Measurements from ENCODE around the gene SFSWAP.

DNA sequence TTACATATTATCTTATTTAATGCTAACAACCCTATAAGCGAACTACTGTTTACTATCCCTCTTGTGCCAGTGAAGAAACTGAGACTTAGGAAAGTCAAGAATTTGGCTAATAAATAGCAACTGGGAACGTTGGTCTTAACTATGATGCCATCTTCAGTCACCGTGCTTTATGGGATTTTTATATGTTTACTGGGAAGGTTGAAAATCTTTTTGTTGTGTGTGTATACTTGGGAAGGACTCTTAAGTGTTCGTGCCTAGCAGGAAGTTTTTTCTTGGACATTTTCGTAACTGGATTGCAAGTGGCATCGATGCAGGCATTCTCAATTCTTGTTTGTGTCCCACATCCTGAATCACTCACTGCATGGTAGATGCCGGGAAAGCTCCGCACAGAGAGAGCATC is 9.4 kb downstream of the SFSWAP start:
- TF ChIP-seq, protein P1, sequence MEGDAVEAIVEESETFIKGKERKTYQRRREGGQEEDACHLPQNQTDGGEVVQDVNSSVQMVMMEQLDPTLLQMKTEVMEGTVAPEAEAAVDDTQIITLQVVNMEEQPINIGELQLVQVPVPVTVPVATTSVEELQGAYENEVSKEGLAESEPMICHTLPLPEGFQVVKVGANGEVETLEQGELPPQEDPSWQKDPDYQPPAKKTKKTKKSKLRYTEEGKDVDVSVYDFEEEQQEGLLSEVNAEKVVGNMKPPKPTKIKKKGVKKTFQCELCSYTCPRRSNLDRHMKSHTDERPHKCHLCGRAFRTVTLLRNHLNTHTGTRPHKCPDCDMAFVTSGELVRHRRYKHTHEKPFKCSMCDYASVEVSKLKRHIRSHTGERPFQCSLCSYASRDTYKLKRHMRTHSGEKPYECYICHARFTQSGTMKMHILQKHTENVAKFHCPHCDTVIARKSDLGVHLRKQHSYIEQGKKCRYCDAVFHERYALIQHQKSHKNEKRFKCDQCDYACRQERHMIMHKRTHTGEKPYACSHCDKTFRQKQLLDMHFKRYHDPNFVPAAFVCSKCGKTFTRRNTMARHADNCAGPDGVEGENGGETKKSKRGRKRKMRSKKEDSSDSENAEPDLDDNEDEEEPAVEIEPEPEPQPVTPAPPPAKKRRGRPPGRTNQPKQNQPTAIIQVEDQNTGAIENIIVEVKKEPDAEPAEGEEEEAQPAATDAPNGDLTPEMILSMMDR (IDR thresholded peaks at IDR 0.05; ENCODE audit: poor library complexity) = no peak
- TF ChIP-seq EZH2phosphoT487 (IDR thresholded peaks at IDR 0.05; ENCODE audit: low read depth, severe bottlenecking, unreplicated experiment) = no peak

Measured in hepatocyte (in vitro differentiated cells).